Lung (tissue), 16 donors: ENCODE data around the gene MRPL19. TPM values are rescaled to one million over a fixed set of nuclear protein-coding genes. Genes with fewer than 3 reads are reported as not detected.

Experiments
- ATAC-seq: fragments of 200-7000 bp; cut with Tn5 transposase; one replicate; pipeline ENCODE4 v1.9.1; 2020; ENCODE audit warnings: moderate number of reproducible peaks; ENCODE audit not compliant: insufficient read depth, low FRiP score
- DNase-seq, 3 donors: peaks; one replicate each; pipeline ENCODE4 v3.0.0-alpha.2; 2013 to 2017
- H3K27ac ChIP-seq, 2 donors: one replicate each; pipeline ENCODE4 v1.5.1; 2013; ENCODE audit warnings: mild to moderate bottlenecking in 2 of 2, moderate library complexity in 2 of 2, control low read depth in 1 of 2, inconsistent platforms in 1 of 2, low read depth in 1 of 2, low read length in 1 of 2
- H3K27me3 ChIP-seq, 3 donors: one replicate each; pipeline ENCODE4 v1.5.1; 2013; ENCODE audit warnings: low read length in 2 of 3; ENCODE audit not compliant: control insufficient read depth in 3 of 3, insufficient read depth in 3 of 3
- H3K36me3 ChIP-seq, 4 donors: one replicate each; pipeline ENCODE4 v1.5.1; 2013; ENCODE audit warnings: low read length in 4 of 4, mild to moderate bottlenecking in 1 of 4, moderate library complexity in 1 of 4; ENCODE audit not compliant: control insufficient read depth in 4 of 4, insufficient read depth in 4 of 4
- H3K4me1 ChIP-seq, 5 donors: one replicate each; pipeline ENCODE4 v1.5.1; 2013; ENCODE audit warnings: low read length in 5 of 5, mild to moderate bottlenecking in 2 of 5, moderate library complexity in 1 of 5; ENCODE audit not compliant: control insufficient read depth in 5 of 5, insufficient read depth in 5 of 5
- H3K4me3 ChIP-seq: one replicate; pipeline ENCODE4 v1.5.1; 2013; ENCODE audit warnings: mild to moderate bottlenecking, control low read depth, moderate library complexity
- H3K9ac ChIP-seq, 2 donors: one replicate each; pipeline ENCODE4 v1.5.1; 2013; ENCODE audit warnings: low read length in 2 of 2, control low read depth in 1 of 2; ENCODE audit not compliant: insufficient read depth in 1 of 2
- H3K9me3 ChIP-seq, 4 donors: one replicate each; pipeline ENCODE4 v1.5.1; 2013; ENCODE audit warnings: low read length in 3 of 4, mild to moderate bottlenecking in 1 of 4, moderate library complexity in 1 of 4; ENCODE audit not compliant: control insufficient read depth in 4 of 4, insufficient read depth in 3 of 4
- CTCF ChIP-seq: IDR thresholded peaks from 2 replicates; pipeline ENCODE4 v1.5.1; 2012; ENCODE audit warnings: mild to moderate bottlenecking; ENCODE audit errors: control extremely low read depth, extremely low read depth
- WGBS, 2 donors: extraction: QIAGEN DNeasy Blood & Tissue Kit; methylation state at CpG; one replicate each; pipeline ENCODE4 v1.1.7; 2013; 5-methylcytosine and 5-hydroxymethylcytosine counted together
- long read RNA-seq, 5 donors: transcript quantifications; one replicate each; lab custom pipeline, GENCODE V29; 2026
- polyA plus RNA-seq, 2 donors: library from polyadenylated mRNA; stranded (reverse); fragments of 200-250 nt; gene quantifications; one replicate each; pipeline ENCODE4 v1.2.1, GENCODE V29; 2013
- total RNA-seq, 2 donors: library from RNA; depleted of rRNA in 1 of 2; stranded (reverse); fragments of >200 nt in 1 of 2; gene quantifications; one replicate each; pipeline ENCODE4 v1.2.1, GENCODE V29; 2014 to 2021
- donor health status: control.
- donor health status: control.
- donor health status: Bipolar disorder and iron deficiency.
- donor health status: healthy.
- donor health status: DM: yes; HTN: yes; CAD: no.

MRPL19 gene
- total RNA-seq, result 10 to 100 TPM; 41.7 to 65.0 TPM
- 10 to 100 TPM; 14.9 to 24.9 TPM for polyA plus RNA-seq
- long read RNA-seq, donor 1, transcript MRPL19-202 (6 exons, 3,479 nt), result major isoform, 17 of 31 reads
- long read RNA-seq, donor 1, partial matches to known transcripts, result 5 of 31 reads
- long read RNA-seq, donor 1, other reads (novel, unspliced or antisense), result 6 of 31 reads
- long read RNA-seq, donor 2, transcript MRPL19-202 (6 exons, 3,479 nt), result major isoform, 8 of 8 reads
- long read RNA-seq, donor 2, partial matches to known transcripts, result 0 of 8 reads
- long read RNA-seq, donor 2, other reads (novel, unspliced or antisense), result 0 of 8 reads
- long read RNA-seq, donor 3, transcript MRPL19-202 (6 exons, 3,479 nt), result major isoform, 10 of 12 reads
- long read RNA-seq, donor 3, partial matches to known transcripts, result 0 of 12 reads
- long read RNA-seq, donor 3, other reads (novel, unspliced or antisense), result 0 of 12 reads
- long read RNA-seq, donor 4, partial matches to known transcripts, result 0 of 6 reads
- long read RNA-seq, donor 4, other reads (novel, unspliced or antisense), result 0 of 6 reads
- long read RNA-seq, donor 5, transcript MRPL19-202 (6 exons, 3,479 nt), result major isoform, 32 of 94 reads
- long read RNA-seq, donor 5, partial matches to known transcripts, result 55 of 94 reads
- long read RNA-seq, donor 5, other reads (novel, unspliced or antisense), result 6 of 94 reads

- ATAC-seq (peak; percentile 100), DNase-seq (peak; percentile 91 to 97 (median 96))
- H3K9ac ChIP-seq, result peak within 1 kb of the TSS; percentile 85 to 88
- H3K4me3 ChIP-seq, result peak within 1 kb of the TSS; percentile 99
- no peak for TF ChIP-seq CTCF
- no peaks in the 10 kb centered on the region for H3K9me3 ChIP-seq
- 1% methylated on average over 60 of the region's 60 CpGs for WGBS, 2 donors
- H3K27me3 ChIP-seq, result no peaks in the 10 kb centered on the region
- peak within 1 kb of the TSS; percentile 85 to 88 for H3K27ac ChIP-seq
- H3K36me3 ChIP-seq, result peaks cover 0 to 13% (median 8%) of the 10 kb centered on the region in 4 donors
- peaks cover 0 to 10% (median 3%) of the 10 kb centered on the region in 5 donors for H3K4me1 ChIP-seq
Measured at GRCh38 chr2:75646583-75647425, at the start of gene MRPL19. Gene MRPL19, plus strand, starts transcription at chr2:75646783. Its CDS starts 25 bp downstream, at chr2:75646808.

GRCh38 chr2:75596784-75597183, 49.8 kb upstream of the MRPL19 start:
- no peak for TF ChIP-seq CTCF
- Histone ChIP-seq H3K36me3 (no peaks in the 10 kb centered on the region), H3K27ac (no peak overlapping the region), H3K27me3 (no peaks in the 10 kb centered on the region), H3K9me3 (no peaks in the 10 kb centered on the region), H3K4me1 (peaks cover 0 to 18% (median 0%) of the 10 kb centered on the region in 5 donors), H3K9ac (no peak overlapping the region), H3K4me3 (no peak overlapping the region)
- ATAC-seq (no peak), DNase-seq (no peak)
- WGBS, 2 donors, result 84 to 89% methylated on average over 4 of the region's 4 CpGs

- Histone ChIP-seq H3K27ac (no peak overlapping the region), H3K27me3 (no peaks in the 10 kb centered on the region), H3K4me1 (peaks cover 0 to 10% (median 0%) of the 10 kb centered on the region in 5 donors), H3K4me3 (no peak overlapping the region), H3K9me3 (no peaks in the 10 kb centered on the region), H3K36me3 (no peaks in the 10 kb centered on the region), H3K9ac (no peak overlapping the region)
- WGBS, 2 donors, result 91 to 93% methylated on average over 20 of the region's 20 CpGs
- DNase-seq (no peak), ATAC-seq (no peak)
- TF ChIP-seq CTCF, result no peak
Measured at GRCh38 chr2:75597949-75598348, 48.6 kb upstream of the MRPL19 start.
